CD1c-positive myeloid dendritic cell (primary cell): ENCODE results near the gene TTC23.
A peak's percentile ranks its signal among the peaks of the same experiment; 100 is the strongest.
"Not testable (repeated sequence)": the region's sequence is repeated elsewhere in the genome, so short reads cannot be mapped to it uniquely, and the experiment has no call there.

Source experiments
- DNase-seq: peaks from one replicate; pipeline ENCODE4 v3.0.0-alpha.2; 2016; ENCODE audit errors: extremely low spot score

TTC23 gene

GRCh38 chr15:99120050-99120777 is 129.2 kb downstream of the TTC23 start:
- DNase-seq, result no peak

- no peak for DNase-seq
Measured at GRCh38 chr15:99118801-99119546, 130.4 kb downstream of the TTC23 start.

DNA sequence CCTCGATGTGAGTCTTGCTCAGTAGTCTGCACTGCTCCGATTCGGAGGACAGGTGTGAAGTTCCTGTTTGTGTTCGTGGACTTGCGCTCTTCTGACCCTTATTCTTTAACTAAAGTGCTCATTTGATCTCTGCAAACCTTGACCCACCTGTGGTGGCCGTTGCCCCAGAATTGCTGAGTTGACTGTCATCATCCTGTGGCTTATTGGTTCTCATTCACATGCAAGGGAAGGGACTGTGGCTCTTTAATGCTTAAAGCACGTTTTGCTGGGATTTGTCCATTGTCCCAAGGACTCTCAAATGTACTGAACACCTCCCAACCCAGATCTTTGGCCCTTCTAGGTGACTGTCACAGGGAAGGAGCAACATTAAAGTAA is 131.1 kb downstream of the TTC23 start:
- DNase-seq, result no peak

- DNase-seq, result no peak
Measured at GRCh38 chr15:99117563-99118257, 131.7 kb downstream of the TTC23 start.

DNA sequence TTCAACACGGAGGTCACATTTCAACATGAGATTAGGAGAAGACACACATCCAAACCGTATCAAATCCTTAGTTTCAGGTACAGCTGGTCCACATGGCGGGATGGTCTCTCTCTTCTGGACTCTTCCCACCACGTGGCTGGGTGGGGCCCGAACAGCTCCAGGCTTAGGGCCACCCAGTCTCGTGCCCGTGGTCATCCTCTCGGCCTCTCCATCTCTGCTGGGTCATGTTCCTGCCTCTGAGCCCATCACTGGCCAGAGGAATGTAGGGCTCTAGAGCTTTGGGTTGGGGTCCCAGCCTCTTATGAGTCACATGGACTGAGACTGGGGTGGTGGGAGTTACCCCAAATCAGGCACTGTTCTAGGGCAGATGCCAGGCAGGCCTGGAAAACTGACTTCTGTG is 132.3 kb downstream of the TTC23 start:
- no peak for DNase-seq

GRCh38 chr15:99115300-99116215 is 133.8 kb downstream of the TTC23 start:
- DNase-seq, result no peak

DNA sequence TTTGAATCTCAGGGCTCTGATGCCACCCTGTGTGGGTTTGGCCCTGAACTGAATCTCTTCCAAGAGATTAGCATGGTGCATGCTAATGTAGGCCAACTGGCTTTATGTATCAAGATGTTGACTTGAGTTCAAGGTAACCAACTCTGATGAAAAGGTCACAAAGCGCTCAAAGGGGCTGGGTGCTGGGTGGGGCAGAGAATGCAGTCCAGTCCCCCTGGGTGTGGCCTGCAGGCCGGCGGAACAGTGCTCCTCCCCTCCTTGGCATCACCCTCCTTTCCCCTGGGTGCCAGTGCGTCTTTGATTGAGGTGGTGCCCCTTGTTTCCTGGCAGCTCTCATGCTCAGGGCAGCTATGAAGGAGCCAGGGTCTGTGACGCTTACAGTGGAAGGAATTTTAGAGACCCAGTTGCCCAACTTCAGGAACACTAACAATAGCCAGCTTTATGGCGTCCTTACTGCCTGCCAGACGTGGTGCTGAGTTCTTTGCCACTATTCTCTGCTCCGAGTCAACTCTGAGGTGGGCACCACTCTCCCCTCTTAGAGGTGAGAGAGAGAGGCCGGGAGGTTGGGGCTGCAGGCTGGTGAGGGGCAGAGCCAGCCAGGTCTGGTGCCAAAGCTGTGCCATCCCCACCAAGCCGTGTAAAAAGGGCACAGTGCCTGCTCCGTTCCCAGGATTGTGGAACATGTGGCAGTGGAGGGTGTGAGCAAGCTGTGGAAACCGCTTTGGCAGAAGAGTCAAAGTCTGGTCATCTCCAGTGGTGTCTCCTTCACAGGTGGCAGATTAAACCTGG is 134.7 kb downstream of the TTC23 start:
- no peak for DNase-seq

- no peak for DNase-seq
Measured at GRCh38 chr15:99113547-99114271, 135.7 kb downstream of the TTC23 start.

DNA sequence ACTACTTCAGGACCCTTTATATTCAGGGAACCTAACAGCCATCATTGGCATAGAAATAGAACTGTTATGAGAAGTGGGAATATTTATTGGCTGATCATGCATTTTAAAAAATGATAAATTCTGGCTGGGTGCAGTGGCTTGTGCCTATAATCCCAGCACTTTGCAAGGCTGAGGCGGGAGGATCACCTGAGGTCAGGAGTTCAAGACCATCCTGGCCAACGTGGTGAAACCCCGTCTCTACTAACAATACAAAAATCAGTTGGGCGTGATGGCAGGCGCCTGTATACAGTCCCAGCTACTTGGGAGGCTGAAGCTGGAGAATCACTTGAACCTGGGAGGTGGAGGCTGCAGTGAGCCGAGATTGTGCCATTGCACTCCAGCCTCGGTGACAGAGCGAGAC is 137.7 kb downstream of the TTC23 start:
- DNase-seq, result not testable (repeated sequence)

DNA sequence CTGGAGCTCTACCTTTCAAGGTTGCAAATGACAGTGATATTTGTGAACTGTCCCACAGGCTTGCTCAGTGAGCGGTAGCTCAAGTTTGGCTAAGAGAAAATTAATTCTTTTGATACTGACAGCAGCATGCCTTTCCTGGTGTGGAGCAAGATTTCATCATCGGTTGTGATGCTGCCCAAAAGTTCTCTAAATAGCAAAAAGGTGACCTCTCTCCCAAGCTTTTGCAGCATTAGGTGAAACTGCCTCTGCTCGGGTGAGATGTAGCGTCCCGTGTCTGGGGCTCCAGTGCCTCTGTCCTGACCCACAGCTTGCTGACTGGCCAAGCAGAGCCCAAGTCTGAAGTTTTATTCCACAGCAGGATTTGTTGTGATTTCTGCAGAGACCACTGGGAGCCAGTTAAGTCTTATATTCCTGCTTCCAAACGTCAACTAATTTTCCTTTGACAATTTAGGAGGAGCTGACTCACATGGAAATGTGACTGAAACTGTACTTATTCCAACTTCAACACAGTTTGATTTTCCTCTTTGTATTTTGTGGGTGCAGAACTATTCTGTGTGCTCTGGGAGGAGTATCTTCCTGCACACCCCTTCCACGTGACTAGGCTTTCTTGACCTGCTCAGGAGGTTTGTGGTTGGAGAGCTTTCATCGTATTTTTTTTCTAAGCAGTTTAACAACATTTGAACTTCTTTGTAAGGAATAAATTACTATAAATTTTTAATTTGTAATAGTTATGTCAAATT is 138.6 kb downstream of the TTC23 start:
- no peak for DNase-seq

DNA sequence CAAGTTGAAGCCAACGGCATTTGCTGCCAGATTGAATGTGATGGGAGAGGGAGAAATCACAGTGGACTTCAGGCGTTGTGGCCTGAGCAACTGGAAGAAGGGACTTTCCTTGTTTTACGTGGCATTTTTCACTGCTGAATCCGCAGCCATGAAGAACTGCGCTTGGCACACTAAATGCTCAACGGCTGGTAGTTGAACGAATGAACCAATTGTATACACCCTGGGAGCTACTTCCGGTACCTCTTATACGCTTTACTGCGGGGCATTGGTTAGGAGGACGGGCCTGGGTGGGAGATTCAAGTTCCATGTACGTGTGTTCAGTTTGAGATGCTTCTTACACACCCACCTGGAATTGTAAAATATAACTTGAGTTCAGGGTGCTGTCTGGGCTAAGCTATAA is 139.3 kb downstream of the TTC23 start:
- no peak for DNase-seq

- no peak for DNase-seq
Measured at GRCh38 chr15:99109555-99110021, 139.8 kb downstream of the TTC23 start.

GRCh38 chr15:99108993-99109392 is 140.4 kb downstream of the TTC23 start:
- DNase-seq, result no peak

GRCh38 chr15:99106417-99107220 is 142.8 kb downstream of the TTC23 start:
- DNase-seq, result no peak

- peak; percentile 34 for DNase-seq
Measured at GRCh38 chr15:99105514-99106341, 143.7 kb downstream of the TTC23 start.

- DNase-seq, result peak; percentile 60
Measured at GRCh38 chr15:99104788-99105513, 144.4 kb downstream of the TTC23 start, which contains the start of gene SYNM. SYNM (plus strand) TSS chr15:99105080; CDS start chr15:99105200, 120 bp downstream.

DNA sequence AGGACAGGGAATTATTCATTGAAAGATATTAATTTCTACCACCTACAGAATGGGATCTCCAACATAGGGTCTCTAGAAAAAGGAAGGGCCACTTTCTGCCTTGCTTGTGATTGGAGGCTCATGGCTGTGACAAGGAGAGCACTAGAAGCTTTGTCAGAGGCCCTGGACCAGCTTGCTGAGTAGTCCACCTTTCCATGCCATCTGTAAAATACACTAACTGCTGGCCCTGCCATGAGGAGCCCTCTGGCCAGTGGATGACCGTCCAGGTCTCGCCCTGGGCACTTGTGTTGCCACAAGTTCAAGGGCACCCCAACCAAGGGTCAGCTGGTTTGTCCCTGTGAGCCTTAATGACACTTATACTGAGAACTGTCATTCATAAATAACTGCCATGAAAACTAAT is 146.1 kb downstream of the TTC23 start:
- no peak for DNase-seq
